ENCODE data around the gene ARHGAP10.

The ARHGAP10 gene

DNA sequence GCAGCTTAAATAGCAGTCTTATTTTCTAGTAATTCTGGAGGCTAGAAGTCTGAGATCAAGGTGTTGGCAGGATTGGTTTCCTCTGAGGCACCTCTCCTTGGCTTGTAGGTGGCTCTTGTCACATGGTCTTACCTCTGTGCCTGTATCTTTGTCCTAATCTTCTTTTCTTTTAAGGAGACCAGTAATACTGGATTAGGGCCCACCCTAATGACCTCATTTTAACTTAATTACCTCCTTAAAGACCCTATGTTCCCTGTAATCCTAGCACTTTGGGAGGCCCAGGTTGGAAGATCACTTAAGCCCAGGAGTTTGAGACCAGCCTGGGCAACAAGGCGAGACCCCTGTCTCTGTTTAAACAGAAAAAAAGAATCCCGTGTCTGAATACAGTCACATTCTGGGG, 38.9 kb downstream of the ARHGAP10 start:
- Histone ChIP-seq H3K4me2 (ENCODE audit: low read length) (no peak overlapping the region), H3K27me3 (ENCODE audit: control insufficient read depth, low read length) (no peaks in the 10 kb centered on the region), H3K27ac (ENCODE audit: low read depth, low read length) (no peak overlapping the region), H3K9me3 (ENCODE audit: control insufficient read depth, insufficient read depth, low read length) (no peaks in the 10 kb centered on the region), H3K9me2 (replicated peaks; ENCODE audit: control insufficient read depth, low read length) (no peaks in the 10 kb centered on the region), H3K79me2 (ENCODE audit: control insufficient read depth, low read length) (no peaks in the 10 kb centered on the region), H3K4me1 (ENCODE audit: control insufficient read depth, low read length) (no peaks in the 10 kb centered on the region), H3K36me3 (ENCODE audit: control insufficient read depth, low read length) (no peaks in the 10 kb centered on the region), H3K4me3 (ENCODE audit: low read length) (no peak overlapping the region), H3F3A (ENCODE audit: control insufficient read depth, insufficient read depth) (no peaks in the 10 kb centered on the region), H4K20me1 (ENCODE audit: control insufficient read depth, insufficient read depth, low read depth, low read length) (no peaks in the 10 kb centered on the region)
- no peak for TF ChIP-seq EZH2phosphoT487 (IDR thresholded peaks at IDR 0.05; ENCODE audit: borderline replicate concordance, low read length)
- no peak for TF ChIP-seq CTCF (IDR thresholded peaks at IDR 0.05; ENCODE audit: low read depth, low read length, poor library complexity, severe bottlenecking)

DNA sequence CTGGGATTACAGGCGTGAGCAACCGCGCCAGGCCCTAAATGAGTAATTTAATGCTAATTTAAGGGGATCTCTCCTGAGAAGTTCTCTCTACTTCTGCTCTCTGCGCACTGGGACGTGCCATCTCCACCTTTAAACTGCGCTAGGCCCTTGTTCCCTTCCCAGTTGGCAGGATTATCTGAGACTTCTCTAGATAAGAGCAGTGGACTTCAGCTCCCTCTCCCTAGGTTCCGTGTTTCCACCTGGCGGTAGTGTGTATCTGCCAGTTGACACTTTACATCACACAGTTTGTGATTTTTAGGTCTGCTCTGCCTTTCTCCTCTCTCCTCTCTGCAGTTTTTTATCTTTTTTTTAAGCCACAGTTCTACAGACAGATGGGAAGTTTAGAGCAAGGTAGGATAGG, 40.2 kb downstream of the ARHGAP10 start:
- Histone ChIP-seq H3K4me3 (ENCODE audit: low read length) (no peak overlapping the region), H3K4me2 (ENCODE audit: low read length) (no peak overlapping the region), H3K27me3 (ENCODE audit: control insufficient read depth, low read length) (no peaks in the 10 kb centered on the region), H3F3A (ENCODE audit: control insufficient read depth, insufficient read depth) (no peaks in the 10 kb centered on the region), H3K79me2 (ENCODE audit: control insufficient read depth, low read length) (no peaks in the 10 kb centered on the region), H3K36me3 (ENCODE audit: control insufficient read depth, low read length) (no peaks in the 10 kb centered on the region), H3K4me1 (ENCODE audit: control insufficient read depth, low read length) (no peaks in the 10 kb centered on the region), H4K20me1 (ENCODE audit: control insufficient read depth, insufficient read depth, low read depth, low read length) (no peaks in the 10 kb centered on the region), H3K27ac (ENCODE audit: low read depth, low read length) (no peak overlapping the region), H3K9me3 (ENCODE audit: control insufficient read depth, insufficient read depth, low read length) (no peaks in the 10 kb centered on the region), H3K9me2 (replicated peaks; ENCODE audit: control insufficient read depth, low read length) (no peaks in the 10 kb centered on the region)
- TF ChIP-seq EZH2phosphoT487 (IDR thresholded peaks at IDR 0.05; ENCODE audit: borderline replicate concordance, low read length) (no peak), CTCF (IDR thresholded peaks at IDR 0.05; ENCODE audit: low read depth, low read length, poor library complexity, severe bottlenecking) (no peak)

- H3K27me3 ChIP-seq (ENCODE audit: control insufficient read depth, low read length): no peaks in the 10 kb centered on the region
- no peak overlapping the region for H3K4me2 ChIP-seq (ENCODE audit: low read length)
- H3F3A ChIP-seq (ENCODE audit: control insufficient read depth, insufficient read depth): no peaks in the 10 kb centered on the region
- no peak overlapping the region for H3K27ac ChIP-seq (ENCODE audit: low read depth, low read length)
- no peaks in the 10 kb centered on the region for H4K20me1 ChIP-seq (ENCODE audit: control insufficient read depth, insufficient read depth, low read depth, low read length)
- H3K79me2 ChIP-seq (ENCODE audit: control insufficient read depth, low read length): no peaks in the 10 kb centered on the region
- no peaks in the 10 kb centered on the region for H3K9me2 ChIP-seq (replicated peaks; ENCODE audit: control insufficient read depth, low read length)
- no peaks in the 10 kb centered on the region for H3K36me3 ChIP-seq (ENCODE audit: control insufficient read depth, low read length)
- no peaks in the 10 kb centered on the region for H3K4me1 ChIP-seq (ENCODE audit: control insufficient read depth, low read length)
- TF ChIP-seq CTCF (IDR thresholded peaks at IDR 0.05; ENCODE audit: low read depth, low read length, poor library complexity, severe bottlenecking) (no peak), EZH2phosphoT487 (IDR thresholded peaks at IDR 0.05; ENCODE audit: borderline replicate concordance, low read length) (no peak)
- H3K9me3 ChIP-seq (ENCODE audit: control insufficient read depth, insufficient read depth, low read length): no peaks in the 10 kb centered on the region
- no peak overlapping the region for H3K4me3 ChIP-seq (ENCODE audit: low read length)
Measured at GRCh38 chr4:147772459-147772969, 40.6 kb downstream of the ARHGAP10 start.
